ENCODE results near the gene MSN.

The MSN gene

GRCh38 chrX:65741823-65742222 is 74.4 kb downstream of the MSN start:
- no peak overlapping the region for H2AFZ ChIP-seq
- H3K27me3 ChIP-seq (ENCODE audit: control insufficient read depth, insufficient read depth, low read length): no peaks in the 10 kb centered on the region
- no peak overlapping the region for H3K9ac ChIP-seq
- H3K36me3 ChIP-seq (ENCODE audit: control insufficient read depth, insufficient read depth, low read length): no peaks in the 10 kb centered on the region
- no peak for TF ChIP-seq CTCF (IDR thresholded peaks at IDR 0.05)
- H3K27ac ChIP-seq: no peak overlapping the region
- no peaks in the 10 kb centered on the region for H3K4me1 ChIP-seq
- no peaks in the 10 kb centered on the region for H3K79me2 ChIP-seq
- H3K9me3 ChIP-seq (ENCODE audit: control insufficient read depth, low read length): no peaks in the 10 kb centered on the region
- no peak overlapping the region for H3K4me3 ChIP-seq (ENCODE audit: low read depth, low read length)
- no peak overlapping the region for H3K4me2 ChIP-seq (ENCODE audit: low read length)

- no peak for TF ChIP-seq CTCF (IDR thresholded peaks at IDR 0.05)
- Histone ChIP-seq H3K4me1 (no peaks in the 10 kb centered on the region), H3K79me2 (no peaks in the 10 kb centered on the region), H3K27ac (no peak overlapping the region), H3K9me3 (ENCODE audit: control insufficient read depth, low read length) (no peaks in the 10 kb centered on the region), H3K4me2 (ENCODE audit: low read length) (no peak overlapping the region), H2AFZ (no peak overlapping the region), H3K4me3 (ENCODE audit: low read depth, low read length) (no peak overlapping the region), H3K27me3 (ENCODE audit: control insufficient read depth, insufficient read depth, low read length) (no peaks in the 10 kb centered on the region), H3K36me3 (ENCODE audit: control insufficient read depth, insufficient read depth, low read length) (no peaks in the 10 kb centered on the region), H3K9ac (no peak overlapping the region)
These were observed 77.5 kb downstream of the MSN start for GRCh38 chrX:65744965-65745364.

GRCh38 chrX:65745427-65745826 is 78.0 kb downstream of the MSN start:
- Histone ChIP-seq H3K36me3 (ENCODE audit: control insufficient read depth, insufficient read depth, low read length) (no peaks in the 10 kb centered on the region), H3K79me2 (no peaks in the 10 kb centered on the region), H3K9ac (no peak overlapping the region), H3K4me3 (ENCODE audit: low read depth, low read length) (no peak overlapping the region), H2AFZ (no peak overlapping the region), H3K4me2 (ENCODE audit: low read length) (no peak overlapping the region), H3K27ac (no peak overlapping the region), H3K9me3 (ENCODE audit: control insufficient read depth, low read length) (no peaks in the 10 kb centered on the region), H3K27me3 (ENCODE audit: control insufficient read depth, insufficient read depth, low read length) (no peaks in the 10 kb centered on the region), H3K4me1 (no peaks in the 10 kb centered on the region)
- TF ChIP-seq CTCF (IDR thresholded peaks at IDR 0.05): no peak

GRCh38 chrX:65745992-65746391 is 78.5 kb downstream of the MSN start:
- Histone ChIP-seq H2AFZ (no peak overlapping the region), H3K4me1 (no peaks in the 10 kb centered on the region), H3K4me3 (ENCODE audit: low read depth, low read length) (no peak overlapping the region), H3K27me3 (ENCODE audit: control insufficient read depth, insufficient read depth, low read length) (no peaks in the 10 kb centered on the region), H3K27ac (no peak overlapping the region), H3K36me3 (ENCODE audit: control insufficient read depth, insufficient read depth, low read length) (no peaks in the 10 kb centered on the region), H3K9me3 (ENCODE audit: control insufficient read depth, low read length) (no peaks in the 10 kb centered on the region), H3K4me2 (ENCODE audit: low read length) (no peak overlapping the region), H3K79me2 (no peaks in the 10 kb centered on the region), H3K9ac (no peak overlapping the region)
- no peak for TF ChIP-seq CTCF (IDR thresholded peaks at IDR 0.05)

- no peaks in the 10 kb centered on the region for H3K36me3 ChIP-seq (ENCODE audit: control insufficient read depth, insufficient read depth, low read length)
- H3K27me3 ChIP-seq (ENCODE audit: control insufficient read depth, insufficient read depth, low read length): no peaks in the 10 kb centered on the region
- no peak overlapping the region for H3K4me2 ChIP-seq (ENCODE audit: low read length)
- H3K9me3 ChIP-seq (ENCODE audit: control insufficient read depth, low read length): no peaks in the 10 kb centered on the region
- H3K4me1 ChIP-seq: no peaks in the 10 kb centered on the region
- H3K79me2 ChIP-seq: no peaks in the 10 kb centered on the region
- no peak overlapping the region for H3K27ac ChIP-seq
- no peak overlapping the region for H3K4me3 ChIP-seq (ENCODE audit: low read depth, low read length)
- no peak overlapping the region for H2AFZ ChIP-seq
- no peak overlapping the region for H3K9ac ChIP-seq
- TF ChIP-seq CTCF (IDR thresholded peaks at IDR 0.05): no peak
These were observed 83.4 kb downstream of the MSN start for GRCh38 chrX:65750674-65751469.
